ENCODE data around the gene ZCCHC3.
"Not testable (repeated sequence)": the region's sequence is repeated elsewhere in the genome, so short reads cannot be mapped to it uniquely, and the experiment has no call there.

Gene ZCCHC3

GRCh38 chr20:316316-317068 lies 19.1 kb downstream of the ZCCHC3 start:
- DNase-seq, result no peak

GRCh38 chr20:324177-325044 lies 27.0 kb downstream of the ZCCHC3 start:
- DNase-seq, result peak; percentile 88

GRCh38 chr20:325045-325888 lies 27.9 kb downstream of the ZCCHC3 start, which contains the start of gene SOX12:
Gene SOX12, plus strand, starts transcription at chr20:325552. Its CDS starts 373 bp downstream, at chr20:325925.
- peak; percentile 95 for DNase-seq

GRCh38 chr20:325889-326644 lies 28.7 kb downstream of the ZCCHC3 start:
- peak; percentile 53 for DNase-seq

- no peak for DNase-seq
Measured at GRCh38 chr20:326645-327185, 29.3 kb downstream of the ZCCHC3 start.

GRCh38 chr20:327186-328026 lies 30.0 kb downstream of the ZCCHC3 start:
- peak; percentile 81 for DNase-seq

GRCh38 chr20:328027-328974 lies 30.9 kb downstream of the ZCCHC3 start:
- DNase-seq, result no peak

GRCh38 chr20:328975-329695 lies 31.8 kb downstream of the ZCCHC3 start:
- DNase-seq, result no peak

GRCh38 chr20:329851-330232 lies 32.5 kb downstream of the ZCCHC3 start:
- DNase-seq, result no peak

- DNase-seq, result peak; percentile 69
Measured at GRCh38 chr20:330233-331149, 33.1 kb downstream of the ZCCHC3 start.

- no peak for DNase-seq
Measured at GRCh38 chr20:334578-334977, 37.2 kb downstream of the ZCCHC3 start.

GRCh38 chr20:336040-336439 lies 38.7 kb downstream of the ZCCHC3 start:
- not testable (repeated sequence) for DNase-seq

GRCh38 chr20:341682-342081 lies 44.3 kb downstream of the ZCCHC3 start:
- peak; percentile 79 for DNase-seq

GRCh38 chr20:343107-343506 lies 45.7 kb downstream of the ZCCHC3 start:
- DNase-seq, result no peak

GRCh38 chr20:346033-346639 lies 48.8 kb downstream of the ZCCHC3 start:
- no peak for DNase-seq

- DNase-seq, result peak; percentile 34
Measured at GRCh38 chr20:346640-347316, 49.4 kb downstream of the ZCCHC3 start, which contains the start of gene NRSN2. Gene NRSN2, plus strand, starts transcription at chr20:347111. Its CDS starts 2,533 bp downstream, at chr20:349644.

- no peak for DNase-seq
Measured at GRCh38 chr20:347317-347639, 49.9 kb downstream of the ZCCHC3 start.
